SK-N-SH treated with all-trans-retinoic acid at 6 μM for 48 hours (cell line): ENCODE data around the gene WFIKKN2.
A peak's percentile ranks its signal among the peaks of the same experiment; 100 is the strongest.

Source experiments
- ATAC-seq: fragments of 200-7000 bp; cut with Tn5 transposase; 3 replicates; pipeline ENCODE4 v1.9.1; 2020; ENCODE audit warnings: mild to moderate bottlenecking, moderate library complexity
- ARNTL ChIP-seq: fragments of 450-650 bp; formaldehyde crosslinking; IDR thresholded peaks from 2 replicates; pipeline ENCODE4 v1.5.0; 2020; ENCODE audit warnings: low read depth, mild to moderate bottlenecking, moderate library complexity, borderline replicate concordance
- BACH2 ChIP-seq: fragments of 250-450 bp; sonication (Bioruptor Pico); IDR thresholded peaks from 2 replicates; pipeline ENCODE4 v1.9.0; 2021; ENCODE audit warnings: mild to moderate bottlenecking, borderline replicate concordance
- CSDC2 ChIP-seq: fragments of 250-450 bp; sonication (Bioruptor Pico); IDR thresholded peaks from 2 replicates; pipeline ENCODE4 v1.5.0; 2020; ENCODE audit warnings: mild to moderate bottlenecking, moderate library complexity
- ESRRG ChIP-seq: fragments of 250-450 bp; sonication (Bioruptor Pico); IDR thresholded peaks from 2 replicates; pipeline ENCODE4 v1.6.1; 2021; ENCODE audit warnings: mild to moderate bottlenecking
- GLIS3 ChIP-seq: fragments of 250-450 bp; sonication (Bioruptor Pico); IDR thresholded peaks from 2 replicates; pipeline ENCODE4 v1.5.0; 2020; ENCODE audit warnings: mild to moderate bottlenecking, moderate library complexity
- ISL1 ChIP-seq: fragments of 250-450 bp; sonication (Bioruptor Pico); IDR thresholded peaks from 2 replicates; pipeline ENCODE4 v2.1.2; 2022; ENCODE audit warnings: mild to moderate bottlenecking, moderate library complexity
- OSR1 ChIP-seq: fragments of 250-450 bp; sonication (Bioruptor Pico); IDR thresholded peaks from 2 replicates; pipeline ENCODE4 v1.8.0; 2022; ENCODE audit warnings: moderate library complexity, mild to moderate bottlenecking, inconsistent platforms
- PPARA ChIP-seq: fragments of 250-450 bp; sonication (Bioruptor Pico); IDR thresholded peaks from 2 replicates; pipeline ENCODE4 v1.5.0; 2020; ENCODE audit warnings: mild to moderate bottlenecking, borderline replicate concordance
- RARB ChIP-seq: fragments of 250-450 bp; sonication (Bioruptor Pico); IDR thresholded peaks from 2 replicates; pipeline ENCODE4 v1.8.0; 2021; ENCODE audit warnings: mild to moderate bottlenecking, moderate library complexity
- SNAI2 ChIP-seq: fragments of 250-450 bp; sonication (Bioruptor Pico); IDR thresholded peaks from 2 replicates; pipeline ENCODE4 v1.5.0; 2020; ENCODE audit warnings: mild to moderate bottlenecking, moderate library complexity
- TCF4 ChIP-seq: fragments of 250-450 bp; sonication (Bioruptor Pico); IDR thresholded peaks from 2 replicates; pipeline ENCODE4 v1.8.0; 2021; ENCODE audit warnings: mild to moderate bottlenecking, moderate library complexity, borderline replicate concordance
- TOX ChIP-seq: fragments of 250-450 bp; sonication (Bioruptor Pico); IDR thresholded peaks from 2 replicates; pipeline ENCODE4 v1.8.0; 2021; ENCODE audit warnings: mild to moderate bottlenecking, moderate library complexity, borderline replicate concordance
- TSHZ2 ChIP-seq: fragments of 250-450 bp; sonication (Bioruptor Pico); IDR thresholded peaks from 2 replicates; pipeline ENCODE4 v1.5.0; 2020; ENCODE audit warnings: mild to moderate bottlenecking, moderate library complexity
- ZC3H10 ChIP-seq: fragments of 250-450 bp; sonication (Bioruptor Pico); IDR thresholded peaks from 2 replicates; pipeline ENCODE4 v1.5.1; 2021; ENCODE audit warnings: mild to moderate bottlenecking, moderate library complexity
- ZFP3 ChIP-seq: fragments of 250-450 bp; sonication (Bioruptor Pico); IDR thresholded peaks from 2 replicates; pipeline ENCODE4 v1.5.0; 2020; ENCODE audit warnings: mild to moderate bottlenecking, moderate library complexity
- ZFP30 ChIP-seq: fragments of 450-650 bp; formaldehyde crosslinking; IDR thresholded peaks from 2 replicates; pipeline ENCODE4 v1.5.0; 2022; ENCODE audit warnings: mild to moderate bottlenecking, moderate library complexity
- ZNF565 ChIP-seq: fragments of 450-650 bp; formaldehyde crosslinking; conservative IDR thresholded peaks from 2 replicates; pipeline ENCODE4 v1.5.0; 2020; ENCODE audit warnings: low read depth, mild to moderate bottlenecking, moderate library complexity
- ZNF70 ChIP-seq: fragments of 450-650 bp; formaldehyde crosslinking; IDR thresholded peaks from 2 replicates; pipeline ENCODE4 v1.5.0; 2020; ENCODE audit warnings: mild to moderate bottlenecking, moderate library complexity
- ZNF8 ChIP-seq: fragments of 450-650 bp; formaldehyde crosslinking; IDR thresholded peaks from 2 replicates; pipeline ENCODE4 v1.5.0; 2020; ENCODE audit warnings: mild to moderate bottlenecking, moderate library complexity
- TF ChIP-seq, protein P1 (sequence below): fragments of 250-450 bp; sonication (Bioruptor Pico); IDR thresholded peaks from 2 replicates; pipeline ENCODE4 v1.5.1; 2021; ENCODE audit warnings: mild to moderate bottlenecking, moderate library complexity
- TF ChIP-seq, protein P2 (sequence below): fragments of 250-450 bp; sonication (Bioruptor Pico); IDR thresholded peaks from 2 replicates; pipeline ENCODE4 v1.5.1; 2020; ENCODE audit warnings: low read depth, mild to moderate bottlenecking, moderate library complexity
- TF ChIP-seq, protein P3 (sequence below): fragments of 250-450 bp; sonication (Bioruptor Pico); IDR thresholded peaks from 2 replicates; pipeline ENCODE4 v1.8.0; 2020; ENCODE audit warnings: mild to moderate bottlenecking, moderate library complexity, borderline replicate concordance

WFIKKN2 gene

DNA sequence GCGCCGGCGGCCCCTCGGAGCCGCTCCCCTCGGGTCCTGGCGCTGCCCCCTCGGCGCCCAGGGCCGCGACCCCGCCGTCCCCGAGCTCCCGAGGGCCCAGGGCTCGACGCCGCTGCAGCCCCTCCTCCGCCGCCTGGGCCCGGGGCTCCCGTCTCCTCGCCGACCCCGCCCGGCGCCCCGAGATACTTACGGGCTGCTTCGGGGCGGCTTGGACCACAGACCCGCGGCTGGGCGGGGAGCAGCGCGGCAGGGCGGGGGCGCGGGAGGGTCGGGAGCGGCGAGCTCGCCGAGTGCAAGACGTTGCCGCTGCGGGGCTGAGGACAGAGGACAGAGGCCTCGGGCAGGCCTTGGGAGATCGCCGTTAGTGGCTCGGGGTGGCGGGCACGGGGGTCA is 30.5 kb downstream of the WFIKKN2 start (continued):
- TF ChIP-seq, protein P1, sequence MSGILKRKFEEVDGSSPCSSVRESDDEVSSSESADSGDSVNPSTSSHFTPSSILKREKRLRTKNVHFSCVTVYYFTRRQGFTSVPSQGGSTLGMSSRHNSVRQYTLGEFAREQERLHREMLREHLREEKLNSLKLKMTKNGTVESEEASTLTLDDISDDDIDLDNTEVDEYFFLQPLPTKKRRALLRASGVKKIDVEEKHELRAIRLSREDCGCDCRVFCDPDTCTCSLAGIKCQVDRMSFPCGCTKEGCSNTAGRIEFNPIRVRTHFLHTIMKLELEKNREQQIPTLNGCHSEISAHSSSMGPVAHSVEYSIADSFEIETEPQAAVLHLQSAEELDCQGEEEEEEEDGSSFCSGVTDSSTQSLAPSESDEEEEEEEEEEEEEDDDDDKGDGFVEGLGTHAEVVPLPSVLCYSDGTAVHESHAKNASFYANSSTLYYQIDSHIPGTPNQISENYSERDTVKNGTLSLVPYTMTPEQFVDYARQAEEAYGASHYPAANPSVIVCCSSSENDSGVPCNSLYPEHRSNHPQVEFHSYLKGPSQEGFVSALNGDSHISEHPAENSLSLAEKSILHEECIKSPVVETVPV (CRISPR knock-in tag) = no peak; the same call in 1 of the 2 replicates
- no peak for TF ChIP-seq TCF4 (CRISPR knock-in tag)
- TF ChIP-seq ZFP3 = no peak
- TF ChIP-seq ZC3H10 (CRISPR knock-in tag) = no peak

DNA sequence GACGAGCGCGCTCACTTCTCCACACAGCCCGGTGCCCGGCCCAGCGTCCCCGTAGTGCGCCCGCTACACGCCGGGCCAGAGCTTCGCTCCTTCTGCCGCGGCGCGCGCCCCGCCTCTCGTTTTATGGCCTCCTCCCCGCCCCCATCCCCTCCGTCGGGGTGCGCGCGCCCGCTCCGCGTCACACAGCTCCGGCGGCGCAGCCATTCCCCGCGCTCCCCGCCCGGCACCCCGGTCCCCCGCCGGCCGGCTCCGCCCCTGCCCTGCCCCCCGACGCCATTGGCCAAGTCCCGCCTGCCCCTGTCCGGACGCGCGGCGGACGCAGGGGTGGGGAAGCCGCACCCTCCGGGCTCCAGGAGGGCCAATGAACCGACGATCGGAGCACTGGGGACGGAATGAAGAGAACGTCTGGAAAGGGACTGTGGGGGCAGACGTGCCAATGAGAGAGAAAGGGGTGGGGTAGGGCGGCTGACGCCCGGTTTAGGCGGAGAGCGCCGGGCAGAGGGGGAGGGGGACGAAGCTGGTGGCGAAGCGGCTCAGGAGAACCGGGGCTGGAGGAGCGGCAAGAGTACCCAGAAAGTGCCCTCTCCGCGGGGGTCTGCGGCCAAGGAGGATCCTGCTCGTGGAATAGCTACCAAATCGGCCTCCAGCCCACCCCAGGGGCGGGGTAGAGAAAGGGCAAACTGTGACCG is 31.0 kb downstream of the WFIKKN2 start, which contains the start of gene TOB1:
TSS of gene TOB1 (minus strand) at position 94 of the 689 bp plus-strand sequence. CDS start 2,337 bp downstream, outside the sequence.
- TF ChIP-seq TOX (0 out of 2 replicates have a peak, but pooled peaks have one; percentile 47), ZFP30 (CRISPR knock-in tag) (no peak), ZNF565 (CRISPR knock-in tag) (no peak), PPARA (CRISPR knock-in tag) (no peak), ZFP3 (peak; percentile 39; the same call in 1 of the 2 replicates), GLIS3 (CRISPR knock-in tag) (peak; percentile 98), RARB (CRISPR knock-in tag) (0 out of 2 replicates have a peak, but pooled peaks have one; percentile 44), TSHZ2 (CRISPR knock-in tag) (no peak; the same call in 1 of the 2 replicates), ZC3H10 (CRISPR knock-in tag) (peak; percentile 59; the same call in 1 of the 2 replicates), CSDC2 (CRISPR knock-in tag) (0 out of 2 replicates have a peak, but pooled peaks have one; percentile 19), ISL1 (CRISPR knock-in tag) (no peak), ESRRG (CRISPR knock-in tag) (peak; percentile 95), ARNTL (CRISPR knock-in tag) (no peak), SNAI2 (peak; percentile 64; the same call in 1 of the 2 replicates)
- TF ChIP-seq, protein P2, sequence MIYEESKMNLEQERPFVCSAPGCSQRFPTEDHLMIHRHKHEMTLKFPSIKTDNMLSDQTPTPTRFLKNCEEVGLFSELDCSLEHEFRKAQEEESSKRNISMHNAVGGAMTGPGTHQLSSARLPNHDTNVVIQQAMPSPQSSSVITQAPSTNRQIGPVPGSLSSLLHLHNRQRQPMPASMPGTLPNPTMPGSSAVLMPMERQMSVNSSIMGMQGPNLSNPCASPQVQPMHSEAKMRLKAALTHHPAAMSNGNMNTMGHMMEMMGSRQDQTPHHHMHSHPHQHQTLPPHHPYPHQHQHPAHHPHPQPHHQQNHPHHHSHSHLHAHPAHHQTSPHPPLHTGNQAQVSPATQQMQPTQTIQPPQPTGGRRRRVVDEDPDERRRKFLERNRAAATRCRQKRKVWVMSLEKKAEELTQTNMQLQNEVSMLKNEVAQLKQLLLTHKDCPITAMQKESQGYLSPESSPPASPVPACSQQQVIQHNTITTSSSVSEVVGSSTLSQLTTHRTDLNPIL (CRISPR knock-in tag) = no peak
- TF ChIP-seq, protein P3, sequence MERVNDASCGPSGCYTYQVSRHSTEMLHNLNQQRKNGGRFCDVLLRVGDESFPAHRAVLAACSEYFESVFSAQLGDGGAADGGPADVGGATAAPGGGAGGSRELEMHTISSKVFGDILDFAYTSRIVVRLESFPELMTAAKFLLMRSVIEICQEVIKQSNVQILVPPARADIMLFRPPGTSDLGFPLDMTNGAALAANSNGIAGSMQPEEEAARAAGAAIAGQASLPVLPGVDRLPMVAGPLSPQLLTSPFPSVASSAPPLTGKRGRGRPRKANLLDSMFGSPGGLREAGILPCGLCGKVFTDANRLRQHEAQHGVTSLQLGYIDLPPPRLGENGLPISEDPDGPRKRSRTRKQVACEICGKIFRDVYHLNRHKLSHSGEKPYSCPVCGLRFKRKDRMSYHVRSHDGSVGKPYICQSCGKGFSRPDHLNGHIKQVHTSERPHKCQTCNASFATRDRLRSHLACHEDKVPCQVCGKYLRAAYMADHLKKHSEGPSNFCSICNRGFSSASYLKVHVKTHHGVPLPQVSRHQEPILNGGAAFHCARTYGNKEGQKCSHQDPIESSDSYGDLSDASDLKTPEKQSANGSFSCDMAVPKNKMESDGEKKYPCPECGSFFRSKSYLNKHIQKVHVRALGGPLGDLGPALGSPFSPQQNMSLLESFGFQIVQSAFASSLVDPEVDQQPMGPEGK (CRISPR knock-in tag) = peak; percentile 71
- TF ChIP-seq, protein P1 (CRISPR knock-in tag) = peak; percentile 41; the same call in 1 of the 2 replicates
- ATAC-seq = peak; percentile 86

DNA sequence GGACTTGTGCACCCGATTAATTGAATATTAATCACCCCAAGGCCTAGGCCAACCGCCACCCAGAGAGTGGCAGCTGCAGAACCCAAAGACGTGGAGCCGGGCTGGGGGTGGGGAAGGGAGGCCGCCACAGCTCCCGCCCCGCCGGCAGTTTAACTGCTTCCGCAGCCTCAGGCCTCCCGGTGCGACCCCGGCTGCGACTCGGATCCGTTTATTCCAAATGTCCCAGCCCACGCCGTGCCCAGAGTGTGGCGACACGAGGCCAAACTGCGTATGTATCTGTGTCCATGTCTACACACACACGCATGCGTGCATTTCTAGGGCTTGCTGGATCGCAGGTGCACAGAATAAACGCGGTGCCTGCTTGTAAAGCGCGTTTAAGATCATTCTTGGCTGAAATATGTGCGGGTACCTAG is 31.6 kb downstream of the WFIKKN2 start:
- TF ChIP-seq BACH2 (no peak), ISL1 (CRISPR knock-in tag) (0 out of 2 replicates have a peak, but pooled peaks have one; percentile 33), ZNF565 (CRISPR knock-in tag) (0 out of 2 replicates have a peak, but pooled peaks have one; percentile 23), OSR1 (CRISPR knock-in tag) (no peak), ZNF70 (peak; percentile 49; the same call in 1 of the 2 replicates), ZNF8 (0 out of 2 replicates have a peak, but pooled peaks have one; percentile 51), CSDC2 (CRISPR knock-in tag) (peak; percentile 70; the same call in 1 of the 2 replicates), SNAI2 (peak; percentile 84)
- TF ChIP-seq, all 23 proteins: peak for 6

More for the DNA sequence above, 31.6 kb downstream of the WFIKKN2 start:
- ATAC-seq = peak; percentile 58
